ENCODE data around the gene MLEC.

- TF ChIP-seq POLR2A (IDR thresholded peaks at IDR 0.05), result no peak
- TF ChIP-seq CTCF (IDR thresholded peaks at IDR 0.05), result no peak
These were observed 49.7 kb downstream of the MLEC start for GRCh38 chr12:120736404-120737331.
